Chondrocyte (in vitro differentiated cells): ENCODE measurements around the gene RIMBP2. TPM values are rescaled to one million over a fixed set of nuclear protein-coding genes. Genes with fewer than 3 reads are reported as not detected.

Source experiments
- DNase-seq: peaks from one replicate; pipeline ENCODE4 v3.0.0; 2021; ENCODE audit warnings: mixed read lengths, low spot score
- H3K27ac Mint-ChIP-seq: one replicate; pipeline ENCODE4 v1.8.0; 2021; ENCODE audit warnings: mild to moderate bottlenecking, moderate library complexity, mixed read lengths; ENCODE audit not compliant: unreplicated experiment
- H3K27me3 Mint-ChIP-seq: 2 replicates; pipeline ENCODE4 v1.8.0; 2021; ENCODE audit warnings: low read depth, mixed read lengths
- H3K36me3 Mint-ChIP-seq: 2 replicates; pipeline ENCODE4 v1.8.0; 2021; ENCODE audit warnings: low read depth, mixed read lengths
- H3K4me1 Mint-ChIP-seq: 2 replicates; pipeline ENCODE4 v1.8.0; 2021; ENCODE audit warnings: low read depth, mild to moderate bottlenecking, mixed read lengths
- H3K4me3 Mint-ChIP-seq: one replicate; pipeline ENCODE4 v1.8.0; 2021; ENCODE audit warnings: mild to moderate bottlenecking, moderate library complexity, mixed read lengths; ENCODE audit not compliant: unreplicated experiment
- H3K9me3 Mint-ChIP-seq: 2 replicates; pipeline ENCODE4 v1.8.0; 2021; ENCODE audit warnings: low read depth, mixed read lengths
- CTCF ChIP-seq: fragments of 200-600 bp; sonication (generic); IDR thresholded peaks from 2 replicates; pipeline ENCODE4 v1.5.0; 2021; ENCODE audit warnings: antibody characterized with exemption, mild to moderate bottlenecking, moderate library complexity
- total RNA-seq: library from RNA; stranded (reverse); gene quantifications from 3 replicates; pipeline ENCODE4 v1.2.1, GENCODE V29; 2021

The RIMBP2 gene
- total RNA-seq, 1 donor from 2014 or later, result 0.30 TPM

GRCh38 chr12:130687796-130688778 lies 28.0 kb downstream of the RIMBP2 start:
- no peak for DNase-seq
- H3K4me3 Mint-ChIP-seq, result no peak overlapping the region
- H3K36me3 Mint-ChIP-seq, result no peaks in the 10 kb centered on the region

GRCh38 chr12:130687190-130687589 lies 28.9 kb downstream of the RIMBP2 start:
- H3K27ac Mint-ChIP-seq, result no peak overlapping the region
- H3K36me3 Mint-ChIP-seq, result no peaks in the 10 kb centered on the region
- no peaks in the 10 kb centered on the region for H3K4me1 Mint-ChIP-seq
- H3K27me3 Mint-ChIP-seq, result peaks cover 8% of the 10 kb centered on the region
- no peak for DNase-seq
- TF ChIP-seq CTCF, result no peak
- H3K4me3 Mint-ChIP-seq, result no peak overlapping the region
- H3K9me3 Mint-ChIP-seq, result no peaks in the 10 kb centered on the region

More at GRCh38 chr12:130687796-130688778, 28.0 kb downstream of the RIMBP2 start:
- no peaks in the 10 kb centered on the region for H3K9me3 Mint-ChIP-seq
- H3K27ac Mint-ChIP-seq, result no peak overlapping the region
- peaks cover 8% of the 10 kb centered on the region for H3K27me3 Mint-ChIP-seq
- TF ChIP-seq CTCF, result no peak
- no peaks in the 10 kb centered on the region for H3K4me1 Mint-ChIP-seq

GRCh38 chr12:130686511-130686991 lies 29.5 kb downstream of the RIMBP2 start:
- TF ChIP-seq CTCF, result no peak
- no peaks in the 10 kb centered on the region for H3K36me3 Mint-ChIP-seq
- peaks cover 5% of the 10 kb centered on the region for H3K27me3 Mint-ChIP-seq
- H3K4me3 Mint-ChIP-seq, result no peak overlapping the region
- H3K4me1 Mint-ChIP-seq, result no peaks in the 10 kb centered on the region
- H3K9me3 Mint-ChIP-seq, result no peaks in the 10 kb centered on the region
- no peak overlapping the region for H3K27ac Mint-ChIP-seq
- no peak for DNase-seq

GRCh38 chr12:130685850-130686249 lies 30.2 kb downstream of the RIMBP2 start:
- Mint-ChIP-seq H3K36me3 (no peaks in the 10 kb centered on the region), H3K27me3 (peaks cover 5% of the 10 kb centered on the region), H3K4me1 (no peaks in the 10 kb centered on the region), H3K9me3 (no peaks in the 10 kb centered on the region), H3K4me3 (no peak overlapping the region), H3K27ac (no peak overlapping the region)
- DNase-seq, result no peak
- no peak for TF ChIP-seq CTCF

GRCh38 chr12:130685250-130685787 lies 30.8 kb downstream of the RIMBP2 start:
- H3K9me3 Mint-ChIP-seq, result no peaks in the 10 kb centered on the region
- no peaks in the 10 kb centered on the region for H3K4me1 Mint-ChIP-seq
- no peaks in the 10 kb centered on the region for H3K36me3 Mint-ChIP-seq
- no peak overlapping the region for H3K27ac Mint-ChIP-seq
- TF ChIP-seq CTCF, result no peak
- no peak overlapping the region for H3K4me3 Mint-ChIP-seq
- peaks cover 5% of the 10 kb centered on the region for H3K27me3 Mint-ChIP-seq
- no peak for DNase-seq
